BJ (cell line): ENCODE measurements around the gene ATP8A2. TPM values are rescaled to one million over a fixed set of nuclear protein-coding genes. Genes with fewer than 3 reads are reported as not detected.

Source experiments
- CTCF ChIA-PET: fragments of 350-600 bp; formaldehyde crosslinking; extraction: SDS; loops from one replicate; lab custom pipeline; 2021; ENCODE audit warnings: antibody characterized with exemption, inconsistent platforms; lab: Yijun Ruan, JAX
- POLR2A ChIA-PET: fragments of 300-600 bp; sonication (Branson Sonifier 250); formaldehyde crosslinking; extraction: SDS; loops from one replicate; lab custom pipeline; 2021; ENCODE audit warnings: antibody characterized with exemption; lab: Charles Lee
- DNase-seq: peaks from one replicate; pipeline ENCODE4 v3.0.0-alpha.2; 2011; ENCODE audit warnings: low read depth
- H3K27me3 ChIP-seq: 2 replicates; pipeline ENCODE4 v1.6.0; 2011; ENCODE audit warnings: low read length; ENCODE audit not compliant: control insufficient read depth, insufficient read depth
- H3K36me3 ChIP-seq: 2 replicates; pipeline ENCODE4 v1.5.1; 2011; ENCODE audit warnings: low read length; ENCODE audit not compliant: control insufficient read depth, insufficient read depth
- H3K4me3 ChIP-seq: 2 replicates; pipeline ENCODE4 v1.5.1; 2011; ENCODE audit warnings: low read depth, mild to moderate bottlenecking, control low read depth, low read length
- polyA plus RNA-seq: library from polyadenylated mRNA; depleted of rRNA; stranded (reverse); fragments of >200 nt; gene quantifications from 2 replicates; pipeline ENCODE4 v1.2.3, GENCODE V29; 2011
- TF ChIP-seq, protein P1 (sequence below): IDR thresholded peaks from 2 replicates; pipeline ENCODE4 v1.5.1; 2011; ENCODE audit warnings: low read depth, mild to moderate bottlenecking, control low read depth, inconsistent platforms, low read length, moderate library complexity; ENCODE audit not compliant: insufficient read depth

The ATP8A2 gene
- polyA plus RNA-seq, 1 experiment, result 0.02 TPM

GRCh38 chr13:25882466-25883357 is 510.9 kb downstream of the ATP8A2 start:
- no peaks in the 10 kb centered on the region for H3K36me3 ChIP-seq
- TF ChIP-seq, protein P1, sequence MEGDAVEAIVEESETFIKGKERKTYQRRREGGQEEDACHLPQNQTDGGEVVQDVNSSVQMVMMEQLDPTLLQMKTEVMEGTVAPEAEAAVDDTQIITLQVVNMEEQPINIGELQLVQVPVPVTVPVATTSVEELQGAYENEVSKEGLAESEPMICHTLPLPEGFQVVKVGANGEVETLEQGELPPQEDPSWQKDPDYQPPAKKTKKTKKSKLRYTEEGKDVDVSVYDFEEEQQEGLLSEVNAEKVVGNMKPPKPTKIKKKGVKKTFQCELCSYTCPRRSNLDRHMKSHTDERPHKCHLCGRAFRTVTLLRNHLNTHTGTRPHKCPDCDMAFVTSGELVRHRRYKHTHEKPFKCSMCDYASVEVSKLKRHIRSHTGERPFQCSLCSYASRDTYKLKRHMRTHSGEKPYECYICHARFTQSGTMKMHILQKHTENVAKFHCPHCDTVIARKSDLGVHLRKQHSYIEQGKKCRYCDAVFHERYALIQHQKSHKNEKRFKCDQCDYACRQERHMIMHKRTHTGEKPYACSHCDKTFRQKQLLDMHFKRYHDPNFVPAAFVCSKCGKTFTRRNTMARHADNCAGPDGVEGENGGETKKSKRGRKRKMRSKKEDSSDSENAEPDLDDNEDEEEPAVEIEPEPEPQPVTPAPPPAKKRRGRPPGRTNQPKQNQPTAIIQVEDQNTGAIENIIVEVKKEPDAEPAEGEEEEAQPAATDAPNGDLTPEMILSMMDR, result no peak
- H3K4me3 ChIP-seq, result no peak overlapping the region
- ChIA-PET POLR2A (no interaction called here), CTCF (no interaction called here)
- H3K27me3 ChIP-seq, result no peaks in the 10 kb centered on the region
- no peak for DNase-seq

DNA sequence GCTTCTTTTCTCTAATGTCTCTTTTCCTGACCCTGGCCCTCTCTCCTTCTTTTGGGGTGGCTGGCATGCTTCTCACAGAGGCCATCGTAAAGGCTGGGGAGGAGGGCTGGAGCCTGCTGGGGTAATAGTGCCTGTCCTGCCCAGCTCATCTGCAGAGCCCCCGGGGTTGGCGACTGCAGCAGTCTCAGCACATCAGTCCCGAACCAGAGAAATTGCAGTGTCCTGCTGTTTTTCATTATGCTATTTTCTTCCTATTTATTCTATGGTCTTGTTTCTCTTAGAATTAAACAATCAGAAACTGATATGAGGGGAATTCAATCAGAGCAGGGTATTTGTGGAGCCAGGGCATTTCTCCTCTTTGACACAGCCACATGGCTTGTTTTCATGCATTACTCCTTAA is 513.6 kb downstream of the ATP8A2 start:
- POLR2A ChIA-PET, result no interaction called here
- TF ChIP-seq, protein P1, result no peak
- Histone ChIP-seq H3K4me3 (no peak overlapping the region), H3K27me3 (no peaks in the 10 kb centered on the region), H3K36me3 (no peaks in the 10 kb centered on the region)
- CTCF ChIA-PET, result no interaction called here
- DNase-seq, result no peak

DNA sequence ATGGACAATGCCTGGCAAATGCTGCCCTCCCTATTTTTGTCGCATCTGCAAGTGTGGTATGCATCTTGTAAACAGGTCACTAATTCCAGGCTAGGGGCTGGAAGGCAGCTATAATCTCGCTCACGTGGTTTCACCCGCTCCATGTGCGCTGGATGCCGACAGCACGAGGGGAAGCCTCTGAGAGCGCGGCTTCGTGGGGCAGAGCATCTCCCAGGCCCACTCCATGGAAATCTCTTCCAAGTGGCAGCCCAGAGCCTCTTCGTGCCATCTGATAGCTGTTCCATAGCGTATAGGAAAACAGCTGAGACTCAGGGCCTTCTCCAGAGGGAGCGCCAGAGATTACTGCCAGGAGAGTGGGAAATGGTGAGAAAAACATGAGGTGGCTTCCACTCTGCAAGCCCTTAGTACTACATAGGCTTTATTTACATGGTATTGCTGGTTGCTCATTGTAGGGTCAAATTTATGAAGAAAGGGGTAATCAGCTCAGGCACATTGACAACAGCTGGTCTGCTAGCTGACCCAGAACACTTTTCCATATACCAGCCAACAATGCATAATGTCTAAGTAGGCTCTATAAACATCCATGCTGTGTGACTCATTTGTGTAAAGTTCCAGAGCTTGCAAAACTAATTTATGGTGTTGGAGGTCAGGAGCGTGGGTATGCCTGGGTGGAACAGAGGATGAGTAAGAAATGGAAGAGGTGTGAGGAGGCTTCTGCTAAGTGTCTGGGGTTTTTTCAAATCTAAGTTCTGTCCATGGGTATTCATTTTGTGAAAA is 514.9 kb downstream of the ATP8A2 start:
- POLR2A ChIA-PET, result no interaction called here
- H3K4me3 ChIP-seq, result no peak overlapping the region
- CTCF ChIA-PET, result no interaction called here
- DNase-seq, result no peak
- TF ChIP-seq, protein P1, result no peak
- H3K27me3 ChIP-seq, result no peaks in the 10 kb centered on the region
- no peaks in the 10 kb centered on the region for H3K36me3 ChIP-seq

GRCh38 chr13:25887962-25888655 is 516.3 kb downstream of the ATP8A2 start:
- TF ChIP-seq, protein P1, result no peak
- ChIA-PET CTCF (no interaction called here), POLR2A (no interaction called here)
- no peak for DNase-seq
- no peak overlapping the region for H3K4me3 ChIP-seq
- no peaks in the 10 kb centered on the region for H3K36me3 ChIP-seq
- no peaks in the 10 kb centered on the region for H3K27me3 ChIP-seq

- Histone ChIP-seq H3K4me3 (no peak overlapping the region), H3K36me3 (no peaks in the 10 kb centered on the region), H3K27me3 (no peaks in the 10 kb centered on the region)
- POLR2A ChIA-PET, result no interaction called here
- DNase-seq, result no peak
- TF ChIP-seq, protein P1, result no peak
- CTCF ChIA-PET, result no interaction called here
Observed at GRCh38 chr13:25890671-25891212, 519.0 kb downstream of the ATP8A2 start.
